HG03354 (cell line): ENCODE measurements around the gene PPP1R37.

Experiments used
- ATAC-seq: cut with Tn5 transposase; IDR thresholded peaks from one replicate; pipeline ENCODE4 v1.9.1; 2021; ENCODE audit warnings: mild to moderate bottlenecking; ENCODE audit not compliant: unreplicated experiment, poor library complexity, severe bottlenecking

Gene PPP1R37

DNA sequence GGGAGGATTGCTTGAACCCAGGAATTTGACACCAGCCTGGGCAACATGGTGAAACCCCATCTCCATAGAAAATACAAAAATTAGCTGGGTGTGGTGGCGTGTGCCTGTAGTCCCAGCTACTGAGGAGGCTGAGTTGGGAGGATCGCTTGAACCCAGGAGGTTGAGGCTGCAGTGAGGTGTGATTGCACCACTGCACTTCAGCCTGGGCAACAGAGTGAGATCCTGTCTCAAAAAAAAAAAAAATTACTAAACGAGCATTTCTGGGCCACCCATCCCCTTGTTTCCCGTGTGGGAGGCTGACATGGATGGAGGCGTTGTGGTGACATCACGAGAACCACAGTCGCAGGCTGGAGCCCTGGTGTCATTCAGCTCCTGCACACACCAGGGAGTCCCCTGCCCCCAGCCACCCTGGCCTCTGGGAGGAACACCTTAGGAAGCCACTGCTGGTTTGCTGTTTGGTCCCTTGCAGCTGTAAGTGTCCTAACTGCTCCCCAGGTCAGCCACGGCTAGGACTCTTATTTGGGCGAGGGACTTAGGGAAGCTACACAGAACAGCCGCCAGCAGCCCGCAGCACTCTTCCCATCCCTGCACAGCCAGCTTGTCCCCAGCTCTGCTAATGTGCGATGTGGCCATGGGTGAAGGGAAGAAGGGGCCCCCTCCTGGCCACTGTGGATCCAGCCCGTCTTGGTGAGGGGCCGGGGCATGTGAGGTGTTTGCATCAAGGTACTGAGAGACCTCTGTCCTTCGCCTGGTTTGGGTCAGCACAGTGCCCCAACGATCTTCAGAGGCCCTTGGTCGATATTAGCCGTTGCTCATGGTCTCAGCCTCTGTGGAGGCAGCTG lies 55.1 kb downstream of the PPP1R37 start:
- no peak for ATAC-seq

DNA sequence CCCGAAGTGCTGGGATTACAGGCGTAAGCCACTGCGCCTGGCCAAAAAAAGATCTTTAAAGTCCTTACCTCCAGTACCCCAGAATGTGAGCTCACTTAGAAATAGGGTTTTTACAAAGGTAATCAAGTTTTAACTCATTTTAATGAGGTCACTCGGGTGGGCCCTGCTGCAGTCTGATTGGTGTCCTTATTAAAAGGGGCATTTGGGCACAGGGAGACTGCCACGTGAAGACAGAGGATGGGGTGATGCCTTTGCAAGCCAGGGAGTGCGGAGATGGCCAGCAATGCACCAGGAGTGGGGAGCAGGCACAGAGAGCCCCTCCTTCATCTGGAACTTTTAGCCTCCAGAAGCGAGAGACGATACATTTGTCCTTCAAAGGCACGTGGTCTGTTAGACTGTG lies 56.1 kb downstream of the PPP1R37 start:
- no peak for ATAC-seq

DNA sequence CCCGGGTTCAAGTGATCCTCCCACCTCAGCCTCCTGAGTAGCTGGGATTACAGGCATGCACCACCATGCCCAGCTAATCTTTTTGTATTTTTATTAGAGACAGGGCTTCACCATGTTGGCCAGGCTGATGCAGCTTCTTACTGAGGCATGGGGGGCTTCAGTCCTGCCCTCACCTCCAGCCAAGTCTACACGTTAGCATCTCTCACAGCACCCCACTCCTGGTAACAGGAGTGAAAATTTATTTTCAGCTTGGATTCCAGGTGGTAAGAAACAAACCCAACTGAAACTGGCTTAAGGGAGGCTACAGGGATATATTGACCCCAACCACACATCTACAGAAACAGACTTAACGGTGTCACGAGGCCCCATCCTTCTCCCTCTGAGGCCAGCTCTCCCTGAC lies 57.2 kb downstream of the PPP1R37 start:
- ATAC-seq, result no peak

DNA sequence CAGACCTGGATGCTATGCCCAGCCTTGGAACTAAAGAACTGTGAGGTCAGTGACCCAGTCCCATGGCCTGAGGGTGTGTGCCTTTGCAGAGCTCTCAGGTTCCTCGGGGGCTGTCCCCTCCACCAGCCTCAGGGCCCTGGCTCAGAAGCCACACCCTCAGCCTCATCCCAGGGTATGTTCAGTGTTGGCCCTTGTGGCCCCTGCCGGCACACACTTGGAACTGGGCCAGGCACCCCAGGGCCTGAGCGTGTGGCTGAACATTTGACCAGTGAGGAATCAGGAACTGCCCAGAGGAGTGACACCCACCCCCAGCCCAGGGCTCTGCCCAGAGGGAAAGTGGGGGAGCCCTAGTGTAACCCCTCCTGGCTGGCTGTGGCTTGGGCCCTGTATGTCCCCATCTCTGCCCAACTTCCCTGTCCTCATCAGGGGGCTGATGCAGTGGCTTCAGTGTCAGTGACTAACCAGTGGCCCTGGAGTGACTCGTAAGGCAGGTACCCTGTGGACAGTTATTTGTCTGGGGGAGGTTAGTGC lies 57.8 kb downstream of the PPP1R37 start:
- ATAC-seq, result no peak

DNA sequence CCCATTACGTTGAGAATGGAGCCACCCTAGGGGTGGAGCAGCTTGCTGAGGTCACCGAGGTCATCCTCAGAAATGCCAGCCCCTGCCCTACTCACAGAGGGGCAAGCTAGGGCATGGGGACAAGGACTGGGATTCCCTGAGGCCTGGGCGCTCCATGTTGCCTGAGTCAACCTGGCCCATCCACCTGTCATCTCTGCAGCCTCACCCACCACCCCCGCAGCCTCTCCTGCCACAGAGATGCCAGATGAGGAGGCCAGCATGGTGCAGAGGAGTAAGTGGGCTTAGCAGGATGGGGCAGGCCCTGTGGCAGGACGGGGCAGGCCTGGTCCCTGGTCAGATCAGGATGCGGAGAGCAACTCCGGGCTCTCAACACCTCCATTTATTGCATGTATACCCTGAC lies 58.3 kb downstream of the PPP1R37 start:
- ATAC-seq, result no peak

DNA sequence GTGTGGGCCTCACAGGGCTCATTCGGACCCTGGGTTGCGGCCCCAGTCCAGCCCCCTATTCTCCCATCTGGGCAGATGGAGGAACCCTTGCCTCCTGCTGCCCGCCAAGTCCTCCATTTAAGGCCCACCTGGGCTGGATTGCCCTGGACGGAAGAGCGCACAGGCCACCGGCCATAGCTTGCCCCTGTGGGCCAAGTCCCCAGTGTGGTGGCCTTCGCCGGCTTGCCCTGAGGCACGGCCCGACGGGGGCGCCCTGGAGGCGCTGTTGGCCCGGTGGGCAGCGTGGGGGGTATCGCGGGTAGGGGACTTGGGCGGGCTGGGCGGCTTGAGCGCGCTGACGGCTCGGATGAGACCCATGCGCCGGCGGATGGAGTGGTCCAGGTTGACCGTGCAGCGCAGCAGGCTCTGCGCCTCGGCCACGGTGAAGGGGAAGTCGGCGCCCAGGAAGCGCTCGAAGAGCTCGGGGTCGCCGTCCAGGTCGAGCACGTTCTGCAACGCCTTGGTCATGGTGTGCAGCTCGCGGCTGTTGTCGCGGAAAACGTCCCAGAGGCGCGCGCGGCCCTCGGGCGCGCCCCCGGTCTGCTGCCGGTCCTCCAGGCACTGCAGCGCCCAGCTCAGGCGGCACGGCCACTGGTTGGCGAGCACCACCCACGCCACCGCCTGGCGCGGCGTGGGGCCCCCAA lies 59.0 kb downstream of the PPP1R37 start:
- no peak for ATAC-seq

DNA sequence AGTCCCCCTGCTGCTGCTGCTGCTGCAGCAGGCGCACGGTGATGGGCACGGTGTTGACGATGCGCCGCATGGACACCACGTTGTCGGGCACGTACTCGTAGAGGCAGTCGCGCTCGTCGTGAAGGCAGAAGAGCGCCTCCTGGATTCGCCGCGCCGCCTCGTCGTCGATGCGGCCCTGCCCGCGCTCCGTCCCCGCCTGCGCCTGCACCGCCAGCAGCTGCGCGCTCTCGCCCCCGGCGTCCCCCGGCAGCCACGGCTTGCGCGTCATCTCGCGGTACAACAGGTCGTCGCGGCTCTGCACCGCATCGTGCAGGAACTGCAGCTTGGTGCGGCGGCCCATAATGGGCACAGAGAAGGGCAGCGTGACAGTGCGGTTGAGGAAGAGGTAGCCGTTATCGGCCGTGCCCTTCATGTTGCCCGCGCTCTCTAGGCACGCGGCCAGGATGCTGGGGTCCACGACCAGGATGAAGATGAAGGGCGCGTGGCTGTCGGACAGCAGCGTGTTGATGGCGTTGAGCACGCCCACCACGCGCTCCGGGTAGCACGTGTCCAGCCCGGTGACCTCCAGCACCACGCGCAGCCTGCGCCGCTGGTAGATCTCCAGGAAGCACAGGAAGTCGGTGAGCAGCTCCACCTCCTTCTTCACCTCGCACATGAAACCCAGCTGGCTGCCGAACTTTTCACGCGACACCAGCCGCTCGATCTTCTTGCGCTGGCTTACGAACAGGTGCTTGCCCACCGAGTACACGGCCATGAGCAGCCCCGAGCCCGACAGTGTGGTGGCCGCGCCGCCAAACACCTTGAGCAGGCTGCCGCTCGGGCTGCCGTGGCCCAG lies 59.7 kb downstream of the PPP1R37 start:
- no peak for ATAC-seq

DNA sequence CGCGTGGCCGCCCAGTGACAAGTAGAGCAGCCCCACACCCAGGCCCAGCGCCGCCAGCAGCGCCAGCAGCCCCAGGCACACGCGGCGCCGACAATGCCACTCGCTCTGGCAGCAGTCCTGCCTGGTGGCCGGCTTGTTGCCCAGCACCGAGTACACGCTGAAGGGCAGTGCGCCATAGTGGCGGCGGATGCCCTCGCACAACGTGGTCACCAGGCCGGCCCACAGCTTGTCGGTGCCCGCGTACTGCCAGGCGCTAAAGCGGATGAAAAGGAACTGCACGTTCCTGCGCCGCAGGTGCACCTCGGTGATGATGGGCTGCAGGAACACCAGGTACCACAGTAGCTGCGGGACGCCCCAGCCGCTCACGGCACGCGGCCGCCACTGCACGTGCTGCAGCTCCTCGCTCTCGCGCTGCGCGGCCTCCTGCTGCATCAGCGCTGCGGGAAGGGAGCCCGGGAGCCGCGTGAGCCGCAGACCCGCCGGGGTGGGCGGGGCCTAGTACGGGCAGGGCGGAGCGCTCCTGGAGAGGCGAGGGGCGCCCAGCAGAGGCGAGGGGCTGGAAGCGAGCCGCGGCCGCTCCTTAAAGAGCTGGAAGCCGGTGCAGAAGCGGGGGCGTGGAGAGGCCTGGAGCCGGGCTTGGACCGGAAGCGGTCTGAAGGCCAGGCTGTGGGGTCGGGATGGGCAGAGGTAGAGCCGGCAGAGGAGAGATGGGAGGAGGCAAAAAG lies 60.5 kb downstream of the PPP1R37 start:
- no peak for ATAC-seq

DNA sequence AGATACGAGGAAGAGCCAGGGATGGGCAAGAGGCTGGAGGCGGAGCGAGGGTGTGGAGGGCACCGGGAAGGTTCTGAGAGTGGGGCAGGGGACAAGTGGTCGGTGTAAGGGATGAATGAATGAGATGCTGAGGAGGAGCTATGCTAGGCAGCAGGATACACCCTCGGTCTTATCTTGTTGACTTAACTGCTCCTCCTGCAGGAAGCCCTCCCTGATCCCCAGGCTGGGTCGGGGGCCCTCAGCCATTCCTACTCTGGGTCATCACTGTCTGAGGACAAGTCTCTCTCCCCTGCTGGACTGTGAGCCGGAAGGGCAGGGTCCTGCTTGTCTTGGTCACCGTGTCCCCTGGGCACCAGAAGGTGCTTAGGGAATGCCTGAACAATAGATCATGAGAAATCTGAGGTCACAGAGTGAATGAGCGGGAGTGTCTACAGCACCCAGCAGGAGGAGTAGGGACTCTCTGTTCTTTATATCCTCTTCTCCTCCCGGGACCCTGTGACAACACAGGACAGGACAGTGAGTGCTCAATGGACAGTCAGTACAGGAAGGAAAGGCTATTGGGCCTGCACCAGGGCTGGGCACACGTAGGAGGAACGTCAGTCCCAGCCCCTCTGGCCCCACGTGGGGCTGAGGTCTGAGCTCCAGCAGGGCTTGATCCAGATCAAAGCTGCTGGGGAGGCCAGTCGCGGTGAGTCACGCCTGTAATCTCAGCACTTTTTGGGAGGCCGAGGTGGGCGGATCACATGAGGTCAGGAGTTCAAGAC lies 61.3 kb downstream of the PPP1R37 start:
- no peak for ATAC-seq

DNA sequence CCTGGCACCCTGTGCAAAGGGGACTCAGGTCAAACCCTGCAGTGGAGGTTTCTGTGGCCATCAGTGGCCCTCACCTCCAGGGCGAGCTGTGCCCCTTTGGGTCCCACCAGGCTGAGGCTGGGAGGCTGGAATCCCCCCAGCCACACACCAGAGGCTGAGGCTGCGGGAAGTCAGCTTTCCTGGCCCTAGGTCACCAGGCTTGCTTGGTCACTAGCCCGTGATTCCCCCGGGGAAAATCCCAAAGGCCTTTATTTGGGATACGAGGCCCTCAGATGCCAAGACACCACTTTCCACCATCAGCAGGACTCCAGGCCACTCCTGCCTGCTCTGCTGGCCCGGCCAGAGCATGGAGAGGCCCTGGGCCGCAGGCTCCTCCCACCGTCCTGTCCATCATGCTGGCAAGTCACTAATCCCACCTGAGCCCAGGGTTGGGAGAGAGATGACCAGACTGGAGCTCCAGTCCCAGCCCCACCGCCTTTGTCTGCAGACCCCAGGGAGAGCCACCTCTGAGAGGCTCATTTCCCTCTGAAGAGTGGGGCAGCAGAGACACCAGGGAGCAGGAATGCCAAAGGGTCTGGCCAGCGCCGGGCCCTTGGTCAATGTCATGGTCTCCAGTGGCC lies 63.1 kb downstream of the PPP1R37 start:
- no peak for ATAC-seq

DNA sequence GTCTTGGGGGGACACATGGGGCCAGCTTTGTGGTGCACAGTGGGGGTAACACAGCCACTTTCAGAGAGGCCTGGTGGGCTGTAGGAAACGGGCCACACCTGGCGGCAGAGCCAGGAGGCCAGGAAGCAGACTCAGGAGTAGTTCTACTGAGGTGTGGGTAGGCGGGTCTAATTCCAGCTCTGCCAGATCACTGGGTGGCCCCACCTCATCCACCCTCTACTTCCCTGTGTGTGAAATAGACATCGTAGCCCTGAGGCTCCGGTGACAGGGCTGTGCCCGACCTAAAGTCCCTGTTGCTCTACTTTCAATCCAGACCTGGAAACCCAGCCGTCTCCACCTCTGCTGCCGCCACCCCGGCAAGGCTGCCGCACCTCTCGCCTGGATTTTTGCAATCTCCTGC lies 63.8 kb downstream of the PPP1R37 start:
- ATAC-seq, result no peak

DNA sequence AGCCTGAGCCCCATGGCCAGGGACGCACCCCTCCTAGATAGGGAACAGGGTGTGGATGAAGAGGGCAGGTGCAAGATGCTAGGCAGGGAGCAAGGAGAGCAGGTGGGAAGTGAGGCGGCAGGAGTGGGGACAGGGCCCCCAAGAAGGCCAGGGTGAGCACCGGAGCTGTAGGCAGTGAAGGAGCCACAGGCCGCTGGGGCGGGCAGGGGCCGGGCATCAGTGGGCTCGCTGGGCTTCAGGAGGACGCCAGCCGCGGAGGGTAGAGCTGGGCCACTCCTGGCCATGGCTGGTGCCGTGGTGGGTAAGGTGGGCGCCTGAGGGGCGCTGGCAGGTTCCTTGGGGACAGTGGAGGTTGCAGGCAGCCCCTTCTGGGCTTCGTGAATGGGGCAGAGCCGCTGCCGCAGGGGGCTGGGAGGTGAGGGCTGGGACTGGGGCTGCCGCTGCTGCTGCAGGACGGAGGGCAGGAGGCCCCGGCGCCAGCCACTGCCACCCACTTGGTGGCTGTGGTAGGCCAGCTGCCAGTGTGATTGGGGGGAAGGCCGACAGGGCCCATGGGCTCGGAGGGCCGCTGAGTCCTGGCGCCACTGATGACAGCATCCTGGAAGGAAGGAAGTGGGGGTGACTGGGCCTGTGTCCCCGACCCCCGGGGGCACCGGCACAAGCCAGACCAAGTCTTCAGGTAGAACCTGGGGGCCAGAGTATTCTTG lies 65.7 kb downstream of the PPP1R37 start:
- no peak for ATAC-seq

DNA sequence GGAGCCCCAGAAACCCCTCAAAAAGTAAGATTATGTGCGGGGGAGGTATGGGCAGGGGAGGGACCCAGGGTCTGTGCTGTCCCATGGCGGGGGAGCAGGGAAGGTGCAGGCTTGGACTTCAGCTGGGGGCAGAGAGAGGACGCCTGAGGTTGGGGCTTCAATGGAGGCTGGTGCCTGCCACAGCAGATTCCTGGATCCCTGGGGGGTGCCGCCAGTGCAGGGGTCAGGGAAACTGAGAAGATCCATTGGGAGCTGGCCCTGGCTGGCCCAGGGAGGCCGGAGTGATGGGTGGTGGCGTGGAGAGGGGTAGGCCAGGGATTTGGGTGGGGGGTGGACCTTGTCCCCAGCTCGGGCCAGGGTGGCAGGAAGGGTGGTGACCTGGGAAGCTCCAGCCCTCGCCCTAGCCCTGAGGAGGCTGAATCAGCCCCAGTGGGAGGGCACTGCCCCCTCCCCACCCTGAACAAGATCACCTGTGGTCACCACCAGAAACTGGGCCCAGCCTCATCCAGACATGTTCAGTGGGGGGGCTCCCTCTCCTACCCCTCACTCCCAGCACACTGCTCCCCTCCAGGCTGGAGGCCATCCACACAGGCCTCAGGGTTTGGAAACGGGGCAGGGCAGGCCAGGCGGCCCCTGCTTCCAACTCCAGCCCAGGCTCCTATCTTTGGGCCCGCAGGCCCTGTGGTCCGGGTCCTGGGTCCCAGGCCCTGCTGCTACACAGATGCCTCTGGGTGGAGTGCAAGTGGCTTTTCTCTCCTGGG lies 66.4 kb downstream of the PPP1R37 start:
- no peak for ATAC-seq

DNA sequence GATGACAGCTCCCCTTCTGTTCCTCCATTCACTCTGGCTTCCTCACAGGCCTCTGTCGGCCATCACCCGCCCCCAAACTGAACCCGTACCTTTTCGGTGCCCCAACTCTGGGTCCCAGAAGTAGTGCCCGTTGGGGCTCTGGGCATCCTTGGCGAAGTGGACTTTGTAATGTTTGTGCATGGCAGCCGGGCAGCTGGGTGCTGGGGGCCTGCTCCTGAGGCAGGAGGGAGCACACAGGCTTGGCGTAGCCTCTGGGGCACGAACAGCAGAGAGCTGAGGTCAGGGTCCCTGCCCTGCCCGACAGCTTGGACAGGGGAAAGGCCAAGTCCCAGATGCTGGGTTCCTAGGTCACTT lies 67.0 kb downstream of the PPP1R37 start:
- ATAC-seq, result no peak

DNA sequence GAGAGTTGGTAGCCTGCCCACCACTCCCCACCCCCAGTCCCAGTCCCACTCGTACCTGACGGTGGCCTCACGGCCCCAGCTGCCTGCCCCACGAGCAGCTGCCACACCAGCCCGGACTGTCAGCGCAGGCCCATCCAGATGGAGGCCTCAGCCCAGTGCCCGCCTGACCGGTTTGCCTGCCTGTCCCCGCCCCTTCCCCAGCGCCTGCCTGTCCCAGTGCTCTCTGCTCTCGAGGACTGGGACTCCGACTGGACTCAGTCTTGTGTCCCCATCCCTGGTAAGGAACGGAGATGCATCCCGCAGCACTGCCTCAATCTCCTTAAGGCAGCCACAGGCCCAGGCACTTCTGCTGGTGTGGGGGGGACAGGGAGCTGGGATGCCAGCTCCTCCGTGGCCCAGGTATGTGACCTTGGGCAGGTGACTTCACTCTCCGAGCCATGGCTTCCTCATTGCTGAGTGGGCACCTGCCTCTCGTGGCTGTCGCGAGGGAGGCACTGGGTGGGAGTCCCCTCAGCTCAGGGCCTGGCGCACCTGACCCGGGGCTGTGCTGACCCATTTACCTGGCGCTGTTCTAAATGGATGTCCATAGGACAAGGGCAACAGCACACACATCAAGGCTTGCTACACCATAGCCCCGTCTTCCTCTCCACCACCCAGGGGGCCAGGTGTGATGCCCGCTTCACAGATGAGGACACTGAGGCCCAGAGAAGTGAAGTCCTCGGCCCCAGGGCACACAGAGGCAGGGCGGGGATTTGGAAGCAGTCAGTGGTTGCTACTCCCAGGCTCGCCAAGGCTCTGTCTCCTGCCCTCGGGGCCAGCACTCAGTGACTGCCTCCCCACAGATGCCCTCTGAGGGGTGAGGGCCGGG lies 68.1 kb downstream of the PPP1R37 start, which contains the start of gene NKPD1:
Gene NKPD1, minus strand, starts transcription at position 113 of the 868 bp plus-strand sequence. CDS start 832 bp downstream, outside the sequence.
- ATAC-seq, result no peak
